Suprapubic skin (tissue), 4 donors: Measurements from ENCODE around the gene FADD.

Experiments used
- CTCF ChIP-seq, 2 donors: fragments of 200-600 bp in 1 of 2; fragments of 450-650 bp in 1 of 2; sonication (generic) in 1 of 2; IDR thresholded peaks; one replicate each; pipeline ENCODE4 v1.5.1; 2016 to 2019; ENCODE audit warnings: antibody characterized with exemption in 2 of 2, mild to moderate bottlenecking in 1 of 2, moderate library complexity in 1 of 2
- EP300 ChIP-seq: sonication (generic); formaldehyde crosslinking; IDR thresholded peaks from one replicate; pipeline ENCODE4 v1.6.1; 2017; ENCODE audit warnings: antibody characterized with exemption
- POLR2A ChIP-seq, 2 donors: fragments of 450-650 bp; IDR thresholded peaks; one replicate each; pipeline ENCODE4 v1.6.1; 2017; ENCODE audit warnings: antibody characterized with exemption in 2 of 2, mild to moderate bottlenecking in 2 of 2, moderate library complexity in 2 of 2
- POLR2AphosphoS5 ChIP-seq, 3 donors: sonication (generic); formaldehyde crosslinking; IDR thresholded peaks; one replicate each; pipeline ENCODE4 v1.6.1; 2017; ENCODE audit warnings: antibody characterized with exemption in 3 of 3

- TF ChIP-seq POLR2A (IDR thresholded peaks at IDR 0.05), result no peak
- TF ChIP-seq EP300, result no peak
- no peak for TF ChIP-seq CTCF (IDR thresholded peaks at IDR 0.05)
- no peak for TF ChIP-seq POLR2AphosphoS5 (IDR thresholded peaks at IDR 0.05)
Measured at GRCh38 chr11:70201882-70202861, 924 bp upstream of the FADD start.
